ENCODE results near the gene MID1.
"Not testable (repeated sequence)": the region's sequence is repeated elsewhere in the genome, so short reads cannot be mapped to it uniquely, and the experiment has no call there.

The MID1 gene

GRCh38 chrX:10617186-10617998 is 3.0 kb downstream of the MID1 start:
- DNase-seq, result no peak

- no peak for DNase-seq
Measured at GRCh38 chrX:10615931-10616774, 4.2 kb downstream of the MID1 start.

- DNase-seq, result no peak
Measured at GRCh38 chrX:10612215-10612614, 8.2 kb downstream of the MID1 start.

GRCh38 chrX:10611441-10612090 is 8.8 kb downstream of the MID1 start:
- DNase-seq, result no peak

GRCh38 chrX:10608099-10608498 is 12.3 kb downstream of the MID1 start:
- DNase-seq, result no peak

- no peak for DNase-seq
Measured at GRCh38 chrX:10607233-10607632, 13.2 kb downstream of the MID1 start.

- DNase-seq, result no peak
Measured at GRCh38 chrX:10603612-10604011, 16.8 kb downstream of the MID1 start.

- no peak for DNase-seq
Measured at GRCh38 chrX:10602646-10603045, 17.7 kb downstream of the MID1 start.

GRCh38 chrX:10600479-10600878 is 19.9 kb downstream of the MID1 start:
- no peak for DNase-seq

- DNase-seq, result no peak
Measured at GRCh38 chrX:10598540-10598939, 21.8 kb downstream of the MID1 start.

- DNase-seq, result no peak
Measured at GRCh38 chrX:10597871-10598270, 22.5 kb downstream of the MID1 start.

- no peak for DNase-seq
Measured at GRCh38 chrX:10591363-10592335, 28.7 kb downstream of the MID1 start.

- not testable (repeated sequence) for DNase-seq
Measured at GRCh38 chrX:10589787-10590186, 30.6 kb downstream of the MID1 start.

GRCh38 chrX:10589098-10589497 is 31.3 kb downstream of the MID1 start:
- no peak for DNase-seq

GRCh38 chrX:10584882-10585281 is 35.5 kb downstream of the MID1 start:
- not testable (repeated sequence) for DNase-seq

- no peak for DNase-seq
Measured at GRCh38 chrX:10582945-10583344, 37.4 kb downstream of the MID1 start.

GRCh38 chrX:10582215-10582733 is 38.1 kb downstream of the MID1 start:
- no peak for DNase-seq

GRCh38 chrX:10579112-10580011 is 41.0 kb downstream of the MID1 start:
- no peak for DNase-seq

- DNase-seq, result no peak
Measured at GRCh38 chrX:10578527-10578926, 41.9 kb downstream of the MID1 start.

- no peak for DNase-seq
Measured at GRCh38 chrX:10577853-10578252, 42.5 kb downstream of the MID1 start.

Data from stimulated activated CD4-positive, alpha-beta T cell treated with anti-CD3 and anti-CD28 coated beads, Interleukin-2, amount 100 ng/mL, for 48 hours (primary cell).